SK-N-SH treated with all-trans-retinoic acid at 6 μM for 48 hours (cell line): ENCODE results near the gene SERTAD1.

Experiments used
- ARNTL ChIP-seq: fragments of 450-650 bp; formaldehyde crosslinking; IDR thresholded peaks from 2 replicates; pipeline ENCODE4 v1.5.0; 2020; ENCODE audit warnings: low read depth, mild to moderate bottlenecking, moderate library complexity, borderline replicate concordance
- BACH2 ChIP-seq: fragments of 250-450 bp; sonication (Bioruptor Pico); IDR thresholded peaks from 2 replicates; pipeline ENCODE4 v1.9.0; 2021; ENCODE audit warnings: mild to moderate bottlenecking, borderline replicate concordance
- CSDC2 ChIP-seq: fragments of 250-450 bp; sonication (Bioruptor Pico); IDR thresholded peaks from 2 replicates; pipeline ENCODE4 v1.5.0; 2020; ENCODE audit warnings: mild to moderate bottlenecking, moderate library complexity
- ESRRG ChIP-seq: fragments of 250-450 bp; sonication (Bioruptor Pico); IDR thresholded peaks from 2 replicates; pipeline ENCODE4 v1.6.1; 2021; ENCODE audit warnings: mild to moderate bottlenecking
- OSR1 ChIP-seq: fragments of 250-450 bp; sonication (Bioruptor Pico); IDR thresholded peaks from 2 replicates; pipeline ENCODE4 v1.8.0; 2022; ENCODE audit warnings: moderate library complexity, mild to moderate bottlenecking, inconsistent platforms
- TCF4 ChIP-seq: fragments of 250-450 bp; sonication (Bioruptor Pico); IDR thresholded peaks from 2 replicates; pipeline ENCODE4 v1.8.0; 2021; ENCODE audit warnings: mild to moderate bottlenecking, moderate library complexity, borderline replicate concordance
- ZFP3 ChIP-seq: fragments of 250-450 bp; sonication (Bioruptor Pico); IDR thresholded peaks from 2 replicates; pipeline ENCODE4 v1.5.0; 2020; ENCODE audit warnings: mild to moderate bottlenecking, moderate library complexity
- ZFP30 ChIP-seq: fragments of 450-650 bp; formaldehyde crosslinking; IDR thresholded peaks from 2 replicates; pipeline ENCODE4 v1.5.0; 2022; ENCODE audit warnings: mild to moderate bottlenecking, moderate library complexity
- TF ChIP-seq, protein P1 (sequence below): fragments of 250-450 bp; sonication (Bioruptor Pico); IDR thresholded peaks from 2 replicates; pipeline ENCODE4 v1.8.0; 2020; ENCODE audit warnings: mild to moderate bottlenecking, moderate library complexity, borderline replicate concordance
- TF ChIP-seq, protein P2 (sequence below): fragments of 250-450 bp; sonication (Bioruptor Pico); IDR thresholded peaks from 2 replicates; pipeline ENCODE4 v1.5.1; 2021; ENCODE audit warnings: mild to moderate bottlenecking, moderate library complexity
- TF ChIP-seq, protein P3 (sequence below): fragments of 250-450 bp; sonication (Bioruptor Pico); IDR thresholded peaks from 2 replicates; pipeline ENCODE4 v1.5.1; 2020; ENCODE audit warnings: low read depth, mild to moderate bottlenecking, moderate library complexity
- TF ChIP-seq, protein P4 (sequence below): fragments of 250-450 bp; sonication (Bioruptor Pico); IDR thresholded peaks from 2 replicates; pipeline ENCODE4 v1.5.0; 2020; ENCODE audit warnings: mild to moderate bottlenecking, moderate library complexity

DNA sequence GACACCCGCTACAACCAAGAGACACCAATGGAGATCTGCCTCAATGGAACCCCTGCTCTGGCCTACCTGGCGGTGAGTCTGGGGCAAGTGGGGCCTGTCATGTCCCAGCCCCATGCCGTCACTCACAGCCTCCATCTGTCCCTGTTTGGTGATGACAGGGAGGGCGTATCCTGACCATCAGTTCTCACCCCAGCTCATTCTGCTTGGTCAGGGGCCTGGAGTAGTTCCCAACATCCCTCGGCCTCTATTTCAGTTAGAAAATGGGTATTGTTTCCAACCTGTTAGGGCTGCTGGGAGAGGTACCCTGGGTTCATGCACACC lies 54.0 kb downstream of the SERTAD1 start:
- TF ChIP-seq, protein P1, sequence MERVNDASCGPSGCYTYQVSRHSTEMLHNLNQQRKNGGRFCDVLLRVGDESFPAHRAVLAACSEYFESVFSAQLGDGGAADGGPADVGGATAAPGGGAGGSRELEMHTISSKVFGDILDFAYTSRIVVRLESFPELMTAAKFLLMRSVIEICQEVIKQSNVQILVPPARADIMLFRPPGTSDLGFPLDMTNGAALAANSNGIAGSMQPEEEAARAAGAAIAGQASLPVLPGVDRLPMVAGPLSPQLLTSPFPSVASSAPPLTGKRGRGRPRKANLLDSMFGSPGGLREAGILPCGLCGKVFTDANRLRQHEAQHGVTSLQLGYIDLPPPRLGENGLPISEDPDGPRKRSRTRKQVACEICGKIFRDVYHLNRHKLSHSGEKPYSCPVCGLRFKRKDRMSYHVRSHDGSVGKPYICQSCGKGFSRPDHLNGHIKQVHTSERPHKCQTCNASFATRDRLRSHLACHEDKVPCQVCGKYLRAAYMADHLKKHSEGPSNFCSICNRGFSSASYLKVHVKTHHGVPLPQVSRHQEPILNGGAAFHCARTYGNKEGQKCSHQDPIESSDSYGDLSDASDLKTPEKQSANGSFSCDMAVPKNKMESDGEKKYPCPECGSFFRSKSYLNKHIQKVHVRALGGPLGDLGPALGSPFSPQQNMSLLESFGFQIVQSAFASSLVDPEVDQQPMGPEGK (CRISPR knock-in tag) = no peak
- TF ChIP-seq TCF4 (CRISPR knock-in tag) (no peak), CSDC2 (CRISPR knock-in tag) (no peak), ZFP3 (CRISPR knock-in tag) (no peak), ARNTL (CRISPR knock-in tag) (no peak), OSR1 (CRISPR knock-in tag) (no peak), ESRRG (CRISPR knock-in tag) (no peak), ZFP30 (CRISPR knock-in tag) (no peak), BACH2 (CRISPR knock-in tag) (no peak)
- TF ChIP-seq, protein P2, sequence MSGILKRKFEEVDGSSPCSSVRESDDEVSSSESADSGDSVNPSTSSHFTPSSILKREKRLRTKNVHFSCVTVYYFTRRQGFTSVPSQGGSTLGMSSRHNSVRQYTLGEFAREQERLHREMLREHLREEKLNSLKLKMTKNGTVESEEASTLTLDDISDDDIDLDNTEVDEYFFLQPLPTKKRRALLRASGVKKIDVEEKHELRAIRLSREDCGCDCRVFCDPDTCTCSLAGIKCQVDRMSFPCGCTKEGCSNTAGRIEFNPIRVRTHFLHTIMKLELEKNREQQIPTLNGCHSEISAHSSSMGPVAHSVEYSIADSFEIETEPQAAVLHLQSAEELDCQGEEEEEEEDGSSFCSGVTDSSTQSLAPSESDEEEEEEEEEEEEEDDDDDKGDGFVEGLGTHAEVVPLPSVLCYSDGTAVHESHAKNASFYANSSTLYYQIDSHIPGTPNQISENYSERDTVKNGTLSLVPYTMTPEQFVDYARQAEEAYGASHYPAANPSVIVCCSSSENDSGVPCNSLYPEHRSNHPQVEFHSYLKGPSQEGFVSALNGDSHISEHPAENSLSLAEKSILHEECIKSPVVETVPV = no peak
- TF ChIP-seq, protein P3, sequence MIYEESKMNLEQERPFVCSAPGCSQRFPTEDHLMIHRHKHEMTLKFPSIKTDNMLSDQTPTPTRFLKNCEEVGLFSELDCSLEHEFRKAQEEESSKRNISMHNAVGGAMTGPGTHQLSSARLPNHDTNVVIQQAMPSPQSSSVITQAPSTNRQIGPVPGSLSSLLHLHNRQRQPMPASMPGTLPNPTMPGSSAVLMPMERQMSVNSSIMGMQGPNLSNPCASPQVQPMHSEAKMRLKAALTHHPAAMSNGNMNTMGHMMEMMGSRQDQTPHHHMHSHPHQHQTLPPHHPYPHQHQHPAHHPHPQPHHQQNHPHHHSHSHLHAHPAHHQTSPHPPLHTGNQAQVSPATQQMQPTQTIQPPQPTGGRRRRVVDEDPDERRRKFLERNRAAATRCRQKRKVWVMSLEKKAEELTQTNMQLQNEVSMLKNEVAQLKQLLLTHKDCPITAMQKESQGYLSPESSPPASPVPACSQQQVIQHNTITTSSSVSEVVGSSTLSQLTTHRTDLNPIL (CRISPR knock-in tag) = no peak
- TF ChIP-seq, protein P4, sequence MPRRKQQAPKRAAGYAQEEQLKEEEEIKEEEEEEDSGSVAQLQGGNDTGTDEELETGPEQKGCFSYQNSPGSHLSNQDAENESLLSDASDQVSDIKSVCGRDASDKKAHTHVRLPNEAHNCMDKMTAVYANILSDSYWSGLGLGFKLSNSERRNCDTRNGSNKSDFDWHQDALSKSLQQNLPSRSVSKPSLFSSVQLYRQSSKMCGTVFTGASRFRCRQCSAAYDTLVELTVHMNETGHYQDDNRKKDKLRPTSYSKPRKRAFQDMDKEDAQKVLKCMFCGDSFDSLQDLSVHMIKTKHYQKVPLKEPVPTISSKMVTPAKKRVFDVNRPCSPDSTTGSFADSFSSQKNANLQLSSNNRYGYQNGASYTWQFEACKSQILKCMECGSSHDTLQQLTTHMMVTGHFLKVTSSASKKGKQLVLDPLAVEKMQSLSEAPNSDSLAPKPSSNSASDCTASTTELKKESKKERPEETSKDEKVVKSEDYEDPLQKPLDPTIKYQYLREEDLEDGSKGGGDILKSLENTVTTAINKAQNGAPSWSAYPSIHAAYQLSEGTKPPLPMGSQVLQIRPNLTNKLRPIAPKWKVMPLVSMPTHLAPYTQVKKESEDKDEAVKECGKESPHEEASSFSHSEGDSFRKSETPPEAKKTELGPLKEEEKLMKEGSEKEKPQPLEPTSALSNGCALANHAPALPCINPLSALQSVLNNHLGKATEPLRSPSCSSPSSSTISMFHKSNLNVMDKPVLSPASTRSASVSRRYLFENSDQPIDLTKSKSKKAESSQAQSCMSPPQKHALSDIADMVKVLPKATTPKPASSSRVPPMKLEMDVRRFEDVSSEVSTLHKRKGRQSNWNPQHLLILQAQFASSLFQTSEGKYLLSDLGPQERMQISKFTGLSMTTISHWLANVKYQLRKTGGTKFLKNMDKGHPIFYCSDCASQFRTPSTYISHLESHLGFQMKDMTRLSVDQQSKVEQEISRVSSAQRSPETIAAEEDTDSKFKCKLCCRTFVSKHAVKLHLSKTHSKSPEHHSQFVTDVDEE (CRISPR knock-in tag) = no peak
